SU-DHL-6 (cell line): Measurements from ENCODE around the gene ATP2A3.

Experiments
- EZH2phosphoT487 ChIP-seq: fragments of 200-600 bp; sonication (generic), shearing (Covaris generic); conservative IDR thresholded peaks from 2 replicates; pipeline ENCODE4 v1.6.1; 2018; ENCODE audit warnings: mild to moderate bottlenecking, antibody characterized with exemption, low read length, moderate library complexity, mixed read lengths
- TF ChIP-seq, protein P1 (sequence below): fragments of 200-600 bp; sonication (generic); IDR thresholded peaks from one replicate; pipeline ENCODE4 v1.5.1; 2017; ENCODE audit warnings: antibody characterized with exemption, mild to moderate bottlenecking, low read length, moderate library complexity; ENCODE audit not compliant: insufficient read depth, poor library complexity, severe bottlenecking

DNA sequence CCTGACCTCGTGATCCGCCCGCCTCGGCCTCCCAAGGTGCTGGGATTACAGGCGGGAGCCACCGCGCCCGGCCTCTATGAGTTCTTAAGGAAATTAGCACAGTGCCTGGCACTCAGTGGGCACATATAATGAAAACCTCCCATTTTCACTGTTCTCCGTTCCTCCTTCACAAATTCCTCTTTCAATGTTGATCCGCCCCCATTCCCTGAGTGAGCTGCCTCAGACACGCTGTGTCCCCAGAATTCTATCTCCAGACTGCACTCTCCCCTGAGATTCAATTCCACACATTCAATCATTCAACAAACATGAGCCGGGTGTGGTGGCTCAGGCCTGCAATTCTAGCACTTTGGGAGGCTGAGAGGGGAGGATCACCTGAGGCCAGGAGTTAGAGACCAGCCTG lies 55.0 kb downstream of the ATP2A3 start:
- TF ChIP-seq, protein P1, sequence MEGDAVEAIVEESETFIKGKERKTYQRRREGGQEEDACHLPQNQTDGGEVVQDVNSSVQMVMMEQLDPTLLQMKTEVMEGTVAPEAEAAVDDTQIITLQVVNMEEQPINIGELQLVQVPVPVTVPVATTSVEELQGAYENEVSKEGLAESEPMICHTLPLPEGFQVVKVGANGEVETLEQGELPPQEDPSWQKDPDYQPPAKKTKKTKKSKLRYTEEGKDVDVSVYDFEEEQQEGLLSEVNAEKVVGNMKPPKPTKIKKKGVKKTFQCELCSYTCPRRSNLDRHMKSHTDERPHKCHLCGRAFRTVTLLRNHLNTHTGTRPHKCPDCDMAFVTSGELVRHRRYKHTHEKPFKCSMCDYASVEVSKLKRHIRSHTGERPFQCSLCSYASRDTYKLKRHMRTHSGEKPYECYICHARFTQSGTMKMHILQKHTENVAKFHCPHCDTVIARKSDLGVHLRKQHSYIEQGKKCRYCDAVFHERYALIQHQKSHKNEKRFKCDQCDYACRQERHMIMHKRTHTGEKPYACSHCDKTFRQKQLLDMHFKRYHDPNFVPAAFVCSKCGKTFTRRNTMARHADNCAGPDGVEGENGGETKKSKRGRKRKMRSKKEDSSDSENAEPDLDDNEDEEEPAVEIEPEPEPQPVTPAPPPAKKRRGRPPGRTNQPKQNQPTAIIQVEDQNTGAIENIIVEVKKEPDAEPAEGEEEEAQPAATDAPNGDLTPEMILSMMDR, result no peak
- no peak for TF ChIP-seq EZH2phosphoT487
